ENCODE results near the gene DAZL.

DAZL gene

DNA sequence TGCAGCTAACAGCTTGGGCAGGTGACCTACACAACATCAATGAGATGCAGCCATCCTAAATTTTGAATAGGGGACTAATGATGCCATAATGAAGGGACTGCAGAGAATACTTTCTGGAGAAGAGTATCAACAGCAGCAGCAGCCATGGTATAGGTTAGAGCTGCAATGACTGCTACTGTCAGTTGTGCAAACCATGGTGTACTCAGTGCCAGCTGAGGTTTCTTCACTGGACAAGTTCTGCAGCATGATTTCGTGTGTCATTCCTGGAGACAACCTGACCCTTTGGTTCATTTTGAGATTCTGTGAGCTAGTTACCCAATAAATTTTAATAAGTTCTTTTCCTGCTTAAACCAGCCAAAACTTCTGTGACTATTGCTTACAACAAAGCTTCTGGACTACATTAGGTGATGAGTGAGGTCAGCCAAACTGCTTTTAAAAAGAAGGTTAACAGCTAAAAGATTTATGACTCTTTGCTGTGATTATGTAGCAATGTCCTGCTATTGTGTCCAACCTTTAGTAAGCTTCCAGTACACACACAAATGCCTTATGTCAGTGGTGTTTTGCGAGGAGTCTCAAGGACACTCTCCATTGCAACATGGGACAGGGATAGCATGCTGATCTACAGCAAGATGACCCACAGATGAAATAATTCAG lies 4.8 kb upstream of the DAZL start:
- Histone ChIP-seq H3K4me3 (ENCODE audit: low read length) (no peak overlapping the region), H3K27ac (ENCODE audit: low read length) (no peak overlapping the region), H3K9ac (ENCODE audit: low read depth, low read length) (no peak overlapping the region), H3K27me3 (ENCODE audit: insufficient read depth, low read length) (no peaks in the 10 kb centered on the region), H3K36me3 (ENCODE audit: insufficient read depth, low read depth, low read length) (no peaks in the 10 kb centered on the region), H3K4me1 (ENCODE audit: insufficient read depth, low read length) (peaks cover 28% of the 10 kb centered on the region; the same call in 1 of the 2 replicates), H3K9me3 (ENCODE audit: insufficient read depth, low read depth, low read length) (peaks cover 2% of the 10 kb centered on the region; the same call in 1 of the 2 replicates)

DNA sequence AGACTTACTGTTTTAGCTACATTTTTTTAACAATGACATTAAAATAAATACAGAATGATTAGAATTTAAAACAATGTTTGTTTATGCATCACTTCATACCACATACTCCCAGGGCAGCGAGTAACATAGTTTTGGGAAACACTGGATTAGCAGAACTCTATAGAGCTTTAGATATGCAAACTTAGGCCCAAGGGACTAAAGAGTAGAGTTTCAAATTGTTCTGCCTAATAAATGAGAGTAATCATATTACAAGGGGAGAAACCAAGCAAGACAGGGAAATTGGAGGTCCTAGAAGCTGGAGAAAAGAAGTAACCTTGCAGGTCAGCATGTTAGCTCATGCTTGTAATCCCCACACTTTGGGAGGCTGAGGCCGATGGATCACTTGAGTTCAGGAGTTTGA lies 3.6 kb upstream of the DAZL start:
- H3K4me1 ChIP-seq (ENCODE audit: insufficient read depth, low read length): peaks cover 28% of the 10 kb centered on the region; the same call in 1 of the 2 replicates

DNA sequence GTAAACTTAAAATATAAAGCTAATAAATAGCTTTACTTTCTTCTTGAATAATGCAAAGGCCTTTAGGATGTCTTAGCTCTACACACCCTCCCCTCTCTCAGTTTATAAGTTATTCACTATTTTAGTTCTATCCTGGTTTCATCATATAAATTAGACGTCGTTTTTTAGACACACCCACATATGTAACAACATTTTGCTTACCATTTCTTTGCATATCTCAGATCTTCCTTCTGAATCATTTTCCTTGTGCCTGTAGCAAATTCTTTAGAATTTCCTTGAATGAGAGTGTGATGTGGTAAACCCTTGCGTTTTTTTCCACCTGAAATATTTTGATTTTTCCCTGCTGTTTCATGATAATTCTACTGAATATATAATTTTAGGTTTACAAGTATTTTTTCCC lies 2.5 kb upstream of the DAZL start:
- H3K9me3 ChIP-seq (ENCODE audit: insufficient read depth, low read depth, low read length): no peaks in the 10 kb centered on the region
- H3K4me1 ChIP-seq (ENCODE audit: insufficient read depth, low read length): peaks cover 29% of the 10 kb centered on the region; the same call in 1 of the 2 replicates
- H3K36me3 ChIP-seq (ENCODE audit: insufficient read depth, low read depth, low read length): no peaks in the 10 kb centered on the region
- no peaks in the 10 kb centered on the region for H3K27me3 ChIP-seq (ENCODE audit: insufficient read depth, low read length)
- H3K4me3 ChIP-seq (ENCODE audit: low read length): no peak overlapping the region
- no peak overlapping the region for H3K27ac ChIP-seq (ENCODE audit: low read length)
- no peak overlapping the region for H3K9ac ChIP-seq (ENCODE audit: low read depth, low read length)

More for the DNA sequence above, 3.6 kb upstream of the DAZL start:
- peak overlapping the region; percentile 18 for H3K27ac ChIP-seq (ENCODE audit: low read length)
- H3K9ac ChIP-seq (ENCODE audit: low read depth, low read length): no peak overlapping the region
- no peaks in the 10 kb centered on the region; the same call in 1 of the 2 replicates for H3K9me3 ChIP-seq (ENCODE audit: insufficient read depth, low read depth, low read length)
- no peaks in the 10 kb centered on the region for H3K36me3 ChIP-seq (ENCODE audit: insufficient read depth, low read depth, low read length)
- H3K27me3 ChIP-seq (ENCODE audit: insufficient read depth, low read length): no peaks in the 10 kb centered on the region
- no peak overlapping the region for H3K4me3 ChIP-seq (ENCODE audit: low read length)

DNA sequence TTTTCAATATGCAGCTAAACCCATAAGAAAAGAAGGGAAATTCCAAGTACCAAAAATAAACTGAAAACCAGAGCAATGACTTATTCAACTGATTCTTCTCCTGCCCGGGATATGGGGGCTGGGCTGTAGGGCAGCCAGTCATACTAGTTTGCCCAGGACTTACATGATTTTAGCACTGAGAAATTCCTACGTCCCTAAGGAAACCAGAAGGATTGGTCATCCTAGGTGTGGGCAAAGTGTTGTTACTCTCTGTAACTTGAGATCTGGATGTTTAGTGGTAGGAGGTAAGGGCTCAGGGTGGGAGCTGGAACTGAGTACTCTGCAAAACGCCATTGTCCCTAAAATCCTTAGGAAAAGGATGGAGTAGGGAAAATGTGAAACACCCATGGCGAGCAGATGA lies 1.2 kb upstream of the DAZL start:
- Histone ChIP-seq H3K27ac (ENCODE audit: low read length) (no peak overlapping the region), H3K9me3 (ENCODE audit: insufficient read depth, low read depth, low read length) (no peaks in the 10 kb centered on the region), H3K9ac (ENCODE audit: low read depth, low read length) (no peak overlapping the region), H3K36me3 (ENCODE audit: insufficient read depth, low read depth, low read length) (no peaks in the 10 kb centered on the region), H3K27me3 (ENCODE audit: insufficient read depth, low read length) (no peaks in the 10 kb centered on the region), H3K4me1 (ENCODE audit: insufficient read depth, low read length) (peaks cover 32% of the 10 kb centered on the region; the same call in 1 of the 2 replicates), H3K4me3 (ENCODE audit: low read length) (no peak overlapping the region)

DNA sequence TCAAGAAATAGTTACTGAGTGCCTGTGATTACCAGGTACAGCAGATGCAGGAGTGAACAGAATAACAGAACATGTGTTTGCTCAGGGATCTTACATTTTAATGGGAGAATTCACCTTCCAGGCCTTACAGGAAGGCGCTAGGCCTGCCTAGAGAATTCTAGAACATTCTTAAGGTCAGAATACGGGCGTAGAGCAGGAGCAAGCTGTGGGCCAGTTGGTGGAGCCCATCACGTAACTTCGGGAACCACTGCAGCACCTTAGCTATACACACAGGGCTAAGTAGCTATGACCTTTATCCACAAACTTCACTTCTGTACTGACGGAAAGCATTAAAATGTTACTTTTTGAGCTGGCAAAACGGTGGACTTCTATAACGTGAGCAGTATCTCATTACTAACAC lies 743 bp upstream of the DAZL start:
- H3K9me3 ChIP-seq (ENCODE audit: insufficient read depth, low read depth, low read length): no peaks in the 10 kb centered on the region
- H3K9ac ChIP-seq (ENCODE audit: low read depth, low read length): no peak overlapping the region
- H3K27me3 ChIP-seq (ENCODE audit: insufficient read depth, low read length): no peaks in the 10 kb centered on the region
- H3K4me1 ChIP-seq (ENCODE audit: insufficient read depth, low read length): peaks cover 28% of the 10 kb centered on the region; the same call in 1 of the 2 replicates
- no peak overlapping the region for H3K27ac ChIP-seq (ENCODE audit: low read length)
- no peak overlapping the region for H3K4me3 ChIP-seq (ENCODE audit: low read length)
- no peaks in the 10 kb centered on the region for H3K36me3 ChIP-seq (ENCODE audit: insufficient read depth, low read depth, low read length)

DNA sequence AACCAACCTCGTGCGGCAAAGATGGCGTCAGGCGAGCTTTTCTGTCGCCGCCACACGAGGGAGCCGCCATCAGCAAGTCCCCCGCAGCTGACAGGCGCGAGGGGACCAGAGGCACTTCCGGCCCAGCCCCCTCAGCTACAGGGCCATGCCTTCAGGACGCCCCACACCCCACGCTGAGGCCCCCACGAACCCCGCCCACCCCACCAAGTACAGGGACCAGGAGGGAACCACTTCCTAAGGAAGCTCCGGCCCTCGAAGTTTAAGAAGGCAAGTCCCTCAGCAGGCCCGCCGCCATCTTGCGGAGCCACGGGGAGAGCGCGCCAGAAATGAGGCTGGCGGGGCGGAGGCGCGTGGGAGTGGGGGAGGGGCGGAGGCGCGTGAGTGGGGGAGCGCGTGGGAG lies 790 bp downstream of the DAZL start:
- Histone ChIP-seq H3K27ac (ENCODE audit: low read length) (no peak overlapping the region), H3K4me1 (ENCODE audit: insufficient read depth, low read length) (peaks cover 27% of the 10 kb centered on the region; the same call in 1 of the 2 replicates), H3K27me3 (ENCODE audit: insufficient read depth, low read length) (no peaks in the 10 kb centered on the region), H3K36me3 (ENCODE audit: insufficient read depth, low read depth, low read length) (no peaks in the 10 kb centered on the region), H3K9ac (ENCODE audit: low read depth, low read length) (no peak overlapping the region), H3K4me3 (ENCODE audit: low read length) (no peak overlapping the region), H3K9me3 (ENCODE audit: insufficient read depth, low read depth, low read length) (no peaks in the 10 kb centered on the region)

DNA sequence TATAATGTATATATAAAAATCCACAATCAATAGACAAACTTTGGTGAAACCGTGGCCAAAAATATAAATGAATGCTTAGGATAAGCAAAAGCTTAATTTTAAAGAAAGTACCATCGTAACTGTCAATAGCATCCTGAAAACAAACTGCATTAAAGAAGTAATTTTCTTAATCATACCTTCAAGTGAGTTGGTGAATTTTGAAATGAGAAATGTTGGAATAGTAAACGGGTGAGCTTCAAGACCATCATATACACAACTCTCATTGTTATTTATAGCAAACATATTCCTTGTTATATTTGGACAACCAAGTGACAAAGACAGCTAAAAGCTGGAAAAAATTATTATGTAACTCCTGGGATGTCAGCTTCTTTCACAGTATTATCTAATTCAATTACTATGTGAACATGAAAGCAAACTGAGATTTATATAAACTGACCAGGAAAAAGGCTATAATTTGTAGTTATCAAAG lies 3.7 kb downstream of the DAZL start:
- H3K27ac ChIP-seq (ENCODE audit: low read length): no peak overlapping the region
- no peaks in the 10 kb centered on the region for H3K9me3 ChIP-seq (ENCODE audit: insufficient read depth, low read depth, low read length)
- H3K9ac ChIP-seq (ENCODE audit: low read depth, low read length): peak overlapping the region; percentile 8; the same call in 1 of the 2 replicates
- H3K27me3 ChIP-seq (ENCODE audit: insufficient read depth, low read length): no peaks in the 10 kb centered on the region
- no peaks in the 10 kb centered on the region for H3K36me3 ChIP-seq (ENCODE audit: insufficient read depth, low read depth, low read length)
- no peak overlapping the region for H3K4me3 ChIP-seq (ENCODE audit: low read length)
- H3K4me1 ChIP-seq (ENCODE audit: insufficient read depth, low read length): peaks cover 14% of the 10 kb centered on the region; the same call in 1 of the 2 replicates

DNA sequence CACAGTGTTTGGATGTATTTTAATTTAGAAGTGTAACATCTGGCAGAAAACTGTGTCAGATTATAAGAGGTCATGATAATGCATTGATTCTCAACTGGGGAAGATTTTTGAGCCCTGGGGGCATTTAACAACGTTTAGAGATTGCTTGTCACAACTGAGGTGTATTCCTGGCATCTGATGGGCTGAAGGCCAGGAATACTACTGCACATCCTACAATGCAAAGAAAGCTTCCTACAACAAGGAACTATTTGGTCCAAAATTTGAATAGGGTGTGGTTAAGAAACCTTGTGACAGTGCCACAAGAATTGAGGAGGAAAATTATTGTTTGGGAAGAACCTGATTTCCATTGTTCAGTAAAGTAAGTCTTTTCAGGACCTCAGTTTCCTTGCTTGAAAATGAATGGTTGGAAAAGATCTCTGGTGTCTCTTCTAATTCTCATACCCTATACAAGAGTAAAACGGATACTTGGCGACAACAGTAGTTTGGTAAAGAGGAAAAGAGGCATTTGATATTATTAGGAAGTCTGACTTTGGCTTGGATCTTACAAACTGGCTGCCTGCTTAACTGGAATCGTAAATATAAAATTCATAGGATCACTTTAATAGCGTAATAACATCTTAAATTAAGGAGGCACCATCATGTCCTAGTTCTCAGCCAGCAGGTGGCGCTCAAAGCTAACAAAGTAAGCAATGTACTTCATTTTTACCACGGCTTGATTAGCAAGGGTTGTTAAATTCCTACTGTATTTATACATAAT lies 4.3 kb downstream of the DAZL start:
- no peak overlapping the region for H3K27ac ChIP-seq (ENCODE audit: low read length)
- no peak overlapping the region for H3K4me3 ChIP-seq (ENCODE audit: low read length)
- no peaks in the 10 kb centered on the region for H3K9me3 ChIP-seq (ENCODE audit: insufficient read depth, low read depth, low read length)
- H3K4me1 ChIP-seq (ENCODE audit: insufficient read depth, low read length): peaks cover 13% of the 10 kb centered on the region; the same call in 1 of the 2 replicates
- H3K36me3 ChIP-seq (ENCODE audit: insufficient read depth, low read depth, low read length): no peaks in the 10 kb centered on the region
- no peak overlapping the region for H3K9ac ChIP-seq (ENCODE audit: low read depth, low read length)
- H3K27me3 ChIP-seq (ENCODE audit: insufficient read depth, low read length): no peaks in the 10 kb centered on the region

DNA sequence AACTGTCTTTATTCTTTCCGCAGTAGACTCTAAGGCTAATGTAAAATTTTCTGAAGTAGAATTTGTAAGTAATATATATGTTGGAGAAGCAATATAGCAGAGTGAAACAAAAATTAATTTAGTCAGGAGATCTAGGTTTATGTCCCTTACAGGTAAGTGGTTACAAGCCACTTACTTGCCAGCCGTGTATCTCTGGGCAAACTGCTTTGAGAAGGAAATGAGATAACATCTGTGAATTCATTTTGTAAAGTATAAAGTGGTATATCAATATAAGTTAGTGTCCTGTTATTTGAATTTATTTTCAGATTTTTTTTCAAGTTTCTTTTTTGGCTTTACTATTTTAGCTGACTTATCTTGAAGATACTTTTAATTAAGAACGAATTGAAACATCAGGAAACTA lies 5.5 kb downstream of the DAZL start:
- Histone ChIP-seq H3K4me1 (ENCODE audit: insufficient read depth, low read length) (peaks cover 13% of the 10 kb centered on the region; the same call in 1 of the 2 replicates), H3K4me3 (ENCODE audit: low read length) (no peak overlapping the region), H3K27me3 (ENCODE audit: insufficient read depth, low read length) (no peaks in the 10 kb centered on the region), H3K36me3 (ENCODE audit: insufficient read depth, low read depth, low read length) (no peaks in the 10 kb centered on the region), H3K27ac (ENCODE audit: low read length) (no peak overlapping the region), H3K9me3 (ENCODE audit: insufficient read depth, low read depth, low read length) (no peaks in the 10 kb centered on the region), H3K9ac (ENCODE audit: low read depth, low read length) (no peak overlapping the region)

DNA sequence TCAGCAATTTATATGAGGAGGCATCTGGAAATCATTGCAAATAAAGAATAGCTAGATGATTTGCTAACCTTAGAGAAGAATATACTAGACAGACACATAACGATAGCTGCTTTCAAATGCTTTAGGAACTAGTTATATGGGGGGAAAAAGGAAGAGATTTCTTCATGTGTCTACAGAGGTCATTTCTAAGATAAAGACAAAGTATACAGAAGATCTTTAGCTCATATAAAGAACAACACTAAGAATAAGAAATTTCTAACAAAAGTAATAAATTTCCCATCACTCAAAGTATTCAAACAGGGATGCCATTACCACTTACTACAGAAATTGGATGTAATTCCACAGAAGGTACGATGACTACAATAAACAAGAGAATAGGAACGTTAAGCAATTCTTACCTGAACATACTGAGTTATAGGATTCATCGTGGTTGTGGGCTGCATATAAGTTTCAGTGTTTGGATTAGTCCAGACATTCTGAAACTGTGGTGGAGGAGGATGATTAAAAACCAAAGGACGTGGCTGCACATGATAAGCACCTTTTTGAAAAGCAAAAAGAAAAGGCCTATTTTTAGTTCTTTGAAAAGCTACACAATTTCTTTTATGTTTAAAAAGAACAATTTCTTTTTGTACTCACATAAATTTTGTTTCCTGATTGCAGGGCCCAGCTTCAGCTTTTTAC lies 8.7 kb downstream of the DAZL start:
- Histone ChIP-seq H3K9ac (ENCODE audit: low read depth, low read length) (no peak overlapping the region), H3K4me1 (ENCODE audit: insufficient read depth, low read length) (no peaks in the 10 kb centered on the region; the same call in 1 of the 2 replicates), H3K9me3 (ENCODE audit: insufficient read depth, low read depth, low read length) (no peaks in the 10 kb centered on the region), H3K27me3 (ENCODE audit: insufficient read depth, low read length) (no peaks in the 10 kb centered on the region), H3K27ac (ENCODE audit: low read length) (no peak overlapping the region), H3K4me3 (ENCODE audit: low read length) (no peak overlapping the region), H3K36me3 (ENCODE audit: insufficient read depth, low read depth, low read length) (no peaks in the 10 kb centered on the region)

DNA sequence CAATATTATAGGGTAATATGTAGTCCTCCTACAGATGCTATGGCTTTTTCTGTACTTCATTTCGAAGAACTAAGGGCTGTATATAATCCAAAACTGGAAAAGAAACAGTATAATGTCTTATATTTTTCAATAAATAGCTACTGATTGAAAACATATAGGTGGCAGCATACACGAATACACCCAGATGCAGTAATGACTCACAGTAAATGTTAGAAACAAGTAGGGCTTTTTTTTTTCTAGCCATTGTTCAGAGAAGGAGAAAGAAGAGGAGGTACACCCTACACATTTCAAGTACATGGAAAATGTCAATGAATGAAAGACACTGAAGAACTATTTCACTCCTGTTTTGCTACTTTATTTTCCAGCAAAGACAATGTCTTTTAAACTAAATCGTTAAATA lies 9.4 kb downstream of the DAZL start:
- Histone ChIP-seq H3K27ac (ENCODE audit: low read length) (no peak overlapping the region), H3K36me3 (ENCODE audit: insufficient read depth, low read depth, low read length) (no peaks in the 10 kb centered on the region), H3K4me1 (ENCODE audit: insufficient read depth, low read length) (no peaks in the 10 kb centered on the region), H3K9me3 (ENCODE audit: insufficient read depth, low read depth, low read length) (no peaks in the 10 kb centered on the region), H3K27me3 (ENCODE audit: insufficient read depth, low read length) (no peaks in the 10 kb centered on the region), H3K4me3 (ENCODE audit: low read length) (no peak overlapping the region), H3K9ac (ENCODE audit: low read depth, low read length) (no peak overlapping the region)
